Measurements from ENCODE around the gene CCDC57.

- TF ChIP-seq GATA3 (IDR thresholded peaks at IDR 0.05; ENCODE audit: low read depth, low read length) (no peak), GATA2 (IDR thresholded peaks at IDR 0.05; ENCODE audit: low read depth, low read length) (no peak)
Measured at GRCh38 chr17:82110298-82110697, 102.3 kb downstream of the CCDC57 start.
